ENCODE measurements around the gene MACROD2. TPM values are rescaled to one million over a fixed set of nuclear protein-coding genes. Genes with fewer than 3 reads are reported as not detected.

MACROD2 gene
- total RNA-seq, 1 experiment from 2014 or later: 3.1 TPM

DNA sequence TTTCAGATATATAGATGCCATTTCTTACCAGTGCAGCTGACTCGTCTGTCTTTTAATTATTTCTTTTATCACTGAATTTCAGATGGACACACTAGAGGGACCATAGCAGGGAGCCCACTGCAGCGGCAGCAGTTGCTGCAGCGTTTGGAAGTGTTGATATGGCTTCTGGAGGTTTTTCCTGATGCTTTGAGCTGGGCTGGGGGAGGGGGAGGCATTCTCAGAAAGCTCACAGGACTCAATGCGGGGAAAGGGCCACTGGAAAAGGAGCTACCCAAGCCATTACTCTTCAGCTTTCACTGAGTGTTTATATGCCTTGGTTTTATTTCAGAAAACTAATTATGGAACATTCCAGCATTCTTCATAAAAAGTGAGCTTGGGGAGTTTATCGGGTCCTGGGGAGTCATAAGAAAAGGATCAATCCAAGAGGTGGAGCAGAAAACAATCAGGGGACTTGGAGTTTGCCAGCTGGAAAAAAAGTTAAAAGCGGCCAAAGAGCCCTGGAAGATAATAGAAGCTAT lies 1082.5 kb downstream of the MACROD2 start:
- DNase-seq (ENCODE audit: unreplicated experiment): no peak
- Mint-ChIP-seq H3K4me1 (ENCODE audit: insufficient read depth, unreplicated experiment) (no peaks in the 10 kb centered on the region), H3K27ac (ENCODE audit: low read depth, unreplicated experiment) (no peak overlapping the region), H3K27me3 (ENCODE audit: insufficient read depth, unreplicated experiment) (no peaks in the 10 kb centered on the region), H3K9me3 (ENCODE audit: unreplicated experiment) (no peaks in the 10 kb centered on the region), H3K4me3 (ENCODE audit: unreplicated experiment) (no peak overlapping the region), H3K36me3 (ENCODE audit: insufficient read depth, unreplicated experiment) (no peaks in the 10 kb centered on the region)
- intact Hi-C loops (cut with micrococcal nuclease): no loop called here
- ChIA-PET CTCF (interaction anchor here (0.5 to 1.0 kb wide), 2 partner anchors 10 to 688 kb away, joined by 3 read pairs; no protein-coding TSS in a partner anchor), POLR2A (interaction anchor here (0.6 kb wide), 2 partner anchors 21 to 792 kb away, joined by 3 read pairs; no protein-coding TSS in a partner anchor)
- BruUV-seq (replicated peaks): no TSS peak
- TF ChIP-seq, protein P1, sequence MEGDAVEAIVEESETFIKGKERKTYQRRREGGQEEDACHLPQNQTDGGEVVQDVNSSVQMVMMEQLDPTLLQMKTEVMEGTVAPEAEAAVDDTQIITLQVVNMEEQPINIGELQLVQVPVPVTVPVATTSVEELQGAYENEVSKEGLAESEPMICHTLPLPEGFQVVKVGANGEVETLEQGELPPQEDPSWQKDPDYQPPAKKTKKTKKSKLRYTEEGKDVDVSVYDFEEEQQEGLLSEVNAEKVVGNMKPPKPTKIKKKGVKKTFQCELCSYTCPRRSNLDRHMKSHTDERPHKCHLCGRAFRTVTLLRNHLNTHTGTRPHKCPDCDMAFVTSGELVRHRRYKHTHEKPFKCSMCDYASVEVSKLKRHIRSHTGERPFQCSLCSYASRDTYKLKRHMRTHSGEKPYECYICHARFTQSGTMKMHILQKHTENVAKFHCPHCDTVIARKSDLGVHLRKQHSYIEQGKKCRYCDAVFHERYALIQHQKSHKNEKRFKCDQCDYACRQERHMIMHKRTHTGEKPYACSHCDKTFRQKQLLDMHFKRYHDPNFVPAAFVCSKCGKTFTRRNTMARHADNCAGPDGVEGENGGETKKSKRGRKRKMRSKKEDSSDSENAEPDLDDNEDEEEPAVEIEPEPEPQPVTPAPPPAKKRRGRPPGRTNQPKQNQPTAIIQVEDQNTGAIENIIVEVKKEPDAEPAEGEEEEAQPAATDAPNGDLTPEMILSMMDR (IDR thresholded peaks at IDR 0.05; ENCODE audit: unreplicated experiment): no peak

DNA sequence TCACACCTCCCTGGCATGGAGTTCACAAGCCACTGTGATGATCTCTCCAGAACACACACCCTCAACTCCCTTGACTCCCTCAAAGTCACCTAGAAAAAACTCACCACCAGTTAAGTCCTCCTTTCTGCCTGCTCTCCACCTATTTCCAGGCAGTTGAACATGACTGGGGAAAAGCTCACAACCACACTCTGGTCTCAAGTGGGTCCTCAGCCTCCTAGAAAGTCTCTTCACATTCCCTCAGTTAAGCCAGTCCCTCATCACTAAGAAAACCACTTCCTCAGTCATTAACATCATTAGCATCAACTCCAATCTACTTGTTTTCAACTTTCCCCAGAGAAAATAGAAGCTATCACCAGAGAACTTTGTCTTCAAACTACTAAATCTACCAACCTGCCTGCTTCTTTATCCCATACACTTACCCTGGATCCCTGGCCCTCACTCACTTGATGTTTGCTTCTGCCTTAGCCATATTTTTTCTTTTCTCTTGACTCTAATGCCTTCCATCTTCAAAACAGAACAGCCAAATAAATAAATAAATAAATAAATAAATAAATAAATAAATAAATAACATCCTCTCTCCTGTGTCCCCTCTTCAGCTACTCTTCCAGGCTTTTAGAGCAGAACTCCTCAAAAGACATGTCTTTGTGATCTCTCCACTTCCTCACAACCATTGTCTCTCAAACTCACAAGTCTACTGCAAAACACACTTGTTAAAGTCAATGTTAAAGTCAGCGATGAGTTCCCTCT lies 1084.5 kb downstream of the MACROD2 start:
- BruUV-seq (replicated peaks): no TSS peak
- H3K4me1 Mint-ChIP-seq (ENCODE audit: insufficient read depth, unreplicated experiment): no peaks in the 10 kb centered on the region
- TF ChIP-seq, protein P1 (IDR thresholded peaks at IDR 0.05; ENCODE audit: unreplicated experiment): no peak
- no peak for DNase-seq (ENCODE audit: unreplicated experiment)
- H3K4me3 Mint-ChIP-seq (ENCODE audit: unreplicated experiment): no peak overlapping the region
- H3K27me3 Mint-ChIP-seq (ENCODE audit: insufficient read depth, unreplicated experiment): no peaks in the 10 kb centered on the region
- H3K36me3 Mint-ChIP-seq (ENCODE audit: insufficient read depth, unreplicated experiment): no peaks in the 10 kb centered on the region
- H3K9me3 Mint-ChIP-seq (ENCODE audit: unreplicated experiment): no peaks in the 10 kb centered on the region
- intact Hi-C loops (cut with micrococcal nuclease): no loop called here
- ChIA-PET POLR2A (interaction anchor here (0.7 to 1.4 kb wide), 6 partner anchors 9 to 1460 kb away, joined by 3 read pairs; no protein-coding TSS in a partner anchor), CTCF (interaction anchor here (0.6 to 1.0 kb wide), 3 partner anchors 9 to 1039 kb away, joined by 3 to 4 read pairs (median 3); no protein-coding TSS in a partner anchor)
- H3K27ac Mint-ChIP-seq (ENCODE audit: low read depth, unreplicated experiment): no peak overlapping the region

DNA sequence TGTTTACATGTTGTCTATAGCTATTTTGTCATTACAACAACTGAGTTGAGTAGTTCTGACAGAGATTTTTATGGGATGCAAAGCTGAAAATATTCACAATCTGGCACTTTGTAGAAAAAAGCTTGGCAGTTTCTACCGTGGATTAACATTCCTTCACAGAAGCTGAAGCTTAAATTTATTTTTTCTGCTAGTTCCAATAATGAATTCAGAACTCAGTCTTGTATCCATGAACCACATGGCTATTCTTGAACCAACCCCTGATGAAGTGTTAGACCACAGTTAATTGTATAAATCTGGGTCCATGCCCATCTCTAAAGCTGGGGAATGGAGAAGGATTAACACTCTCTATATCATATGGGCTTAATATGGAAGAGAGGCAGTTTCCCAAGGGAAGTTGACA lies 1085.9 kb downstream of the MACROD2 start:
- ChIA-PET CTCF (interaction anchor here (0.6 to 1.3 kb wide), 2 partner anchors 11 to 298 kb away, joined by 3 to 6 read pairs; no protein-coding TSS in a partner anchor), POLR2A (interaction anchor here (0.6 to 1.4 kb wide), 3 partner anchors 15 to 586 kb away, joined by 3 read pairs; no protein-coding TSS in a partner anchor)
- Mint-ChIP-seq H3K9me3 (ENCODE audit: unreplicated experiment) (no peaks in the 10 kb centered on the region), H3K27ac (ENCODE audit: low read depth, unreplicated experiment) (no peak overlapping the region), H3K4me1 (ENCODE audit: insufficient read depth, unreplicated experiment) (no peaks in the 10 kb centered on the region), H3K4me3 (ENCODE audit: unreplicated experiment) (no peak overlapping the region), H3K36me3 (ENCODE audit: insufficient read depth, unreplicated experiment) (no peaks in the 10 kb centered on the region), H3K27me3 (ENCODE audit: insufficient read depth, unreplicated experiment) (no peaks in the 10 kb centered on the region)
- intact Hi-C loops (cut with micrococcal nuclease): no loop called here
- BruUV-seq (replicated peaks): no TSS peak
- DNase-seq (ENCODE audit: unreplicated experiment): no peak
- TF ChIP-seq, protein P1 (IDR thresholded peaks at IDR 0.05; ENCODE audit: unreplicated experiment): no peak

DNA sequence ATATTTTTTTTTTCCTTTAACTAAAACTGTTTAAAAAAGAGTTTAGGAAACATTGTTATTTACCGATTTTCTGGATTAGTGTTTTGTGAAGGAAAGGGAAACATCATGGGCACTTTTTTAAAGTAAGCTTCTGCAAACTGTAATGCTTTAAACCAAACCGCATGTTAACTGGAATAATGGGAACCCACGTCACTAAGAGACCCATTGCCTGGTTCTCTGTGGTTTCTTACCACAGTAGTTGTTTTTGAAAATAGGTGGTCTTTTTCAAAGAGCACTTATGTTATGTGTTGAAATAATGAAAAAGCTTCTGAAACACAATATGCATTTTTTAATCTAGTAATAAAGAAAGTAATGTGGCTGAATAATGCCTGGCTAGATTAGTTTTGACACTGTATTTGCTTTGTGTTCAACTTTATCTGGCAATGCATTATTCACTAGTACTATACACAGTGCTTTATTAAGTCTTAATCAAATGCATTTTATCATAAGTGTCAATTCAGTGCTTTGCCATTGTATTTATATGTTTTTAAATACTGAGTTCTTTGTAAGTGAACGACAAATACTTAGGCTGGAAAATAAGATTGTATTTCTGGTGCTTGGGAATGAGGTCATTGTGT lies 1096.2 kb downstream of the MACROD2 start:
- intact Hi-C loops (cut with micrococcal nuclease): no loop called here
- no peak for DNase-seq (ENCODE audit: unreplicated experiment)
- ChIA-PET POLR2A (interaction anchor here (0.7 to 0.8 kb wide), 2 partner anchors 8 to 14 kb away, joined by 3 to 4 read pairs; no protein-coding TSS in a partner anchor), CTCF (interaction anchor here (0.6 to 0.7 kb wide), 2 partner anchors 69 to 677 kb away, joined by 3 to 4 read pairs; no protein-coding TSS in a partner anchor)
- no TSS peak for BruUV-seq (replicated peaks)
- TF ChIP-seq, protein P1 (IDR thresholded peaks at IDR 0.05; ENCODE audit: unreplicated experiment): no peak
- Mint-ChIP-seq H3K27me3 (ENCODE audit: insufficient read depth, unreplicated experiment) (no peaks in the 10 kb centered on the region), H3K36me3 (ENCODE audit: insufficient read depth, unreplicated experiment) (no peaks in the 10 kb centered on the region), H3K9me3 (ENCODE audit: unreplicated experiment) (no peaks in the 10 kb centered on the region), H3K4me1 (ENCODE audit: insufficient read depth, unreplicated experiment) (no peaks in the 10 kb centered on the region), H3K4me3 (ENCODE audit: unreplicated experiment) (no peak overlapping the region), H3K27ac (ENCODE audit: low read depth, unreplicated experiment) (no peak overlapping the region)

Data from MCF 10A (cell line).